ENCODE data around the gene WDFY2. TPM values are rescaled to one million over a fixed set of nuclear protein-coding genes. Genes with fewer than 3 reads are reported as not detected.
A peak's percentile ranks its signal among the peaks of the same experiment; 100 is the strongest.

Gene WDFY2
- total and polyA plus RNA-seq, 10 of the 15 experiments (the other 5 are each of a cell fraction or from before 2014, with no cell fraction given): 2.1 to 13.0 (median 8.1) TPM

DNA sequence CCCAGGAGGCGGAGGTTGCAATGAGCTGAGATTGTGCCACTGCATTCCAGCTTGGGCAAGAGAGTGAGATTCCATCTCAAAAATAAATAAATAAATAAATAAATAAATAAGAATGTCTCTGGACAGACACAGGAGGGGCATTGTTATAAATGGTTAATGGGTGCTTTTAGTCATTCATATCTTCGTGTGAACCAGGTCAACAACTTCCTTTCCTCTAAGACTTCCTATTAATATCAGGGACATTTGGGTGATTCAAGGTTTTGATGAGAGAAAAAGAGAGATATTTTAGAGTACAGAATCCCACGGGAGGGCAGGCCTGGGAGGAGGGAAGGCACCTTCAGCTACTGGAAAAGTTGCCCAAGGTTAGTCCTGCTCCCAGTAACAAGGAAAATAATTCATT lies 195.8 kb downstream of the WDFY2 start:
- TF ChIP-seq TCF3 (IDR thresholded peaks at IDR 0.05; ENCODE audit: borderline replicate concordance, insufficient read depth, low read depth, low read length): no peak
- TF ChIP-seq MXI1 (IDR thresholded peaks at IDR 0.05; ENCODE audit: low read depth, low read length): no peak
- TF ChIP-seq CHD1 (IDR thresholded peaks at IDR 0.05; ENCODE audit: low read depth, low read length): no peak
- no TSS peak for BruUV-seq (replicated peaks)
- Histone ChIP-seq H3K4me3 (no peak overlapping the region), H3K4me1 (ENCODE audit: control insufficient read depth, insufficient read depth, low read length) (peaks cover 5% of the 10 kb centered on the region; the same call in 1 of the 2 replicates), H3K27ac (ENCODE audit: control insufficient read depth, insufficient read depth) (no peak overlapping the region), H3K27me3 (replicated peaks in 1 of 2; ENCODE audit: control insufficient read depth in 2 of 2, insufficient read depth in 2 of 2, low read length in 1 of 2) (no peaks in the 10 kb centered on the region), H3K79me2 (ENCODE audit: control insufficient read depth, insufficient read depth, low read length) (no peaks in the 10 kb centered on the region), H3K36me3 (ENCODE audit: control insufficient read depth in 2 of 2, insufficient read depth in 2 of 2, low read length in 1 of 2) (no peaks in the 10 kb centered on the region), H3K9me3 (replicated peaks; ENCODE audit: control insufficient read depth, insufficient read depth, low read length) (no peaks in the 10 kb centered on the region), H4K20me1 (ENCODE audit: control insufficient read depth, insufficient read depth) (no peaks in the 10 kb centered on the region), H2AFZ (ENCODE audit: control insufficient read depth, low read depth, low read length) (no peak overlapping the region), H3K9ac (ENCODE audit: control insufficient read depth, insufficient read depth, low read length) (no peak overlapping the region), H3K4me2 (ENCODE audit: control insufficient read depth, insufficient read depth) (no peak overlapping the region)
- ChIA-PET CTCF (interaction anchor here (0.6 to 2.1 kb wide), 10 partner anchors 10 to 366 kb away, joined by 3 to 11 read pairs (median 4); no protein-coding TSS in a partner anchor), POLR2A (interaction anchor here (0.9 kb wide), 1 partner anchor 16 kb away, joined by 3 read pairs; no protein-coding TSS in a partner anchor), RAD21 (ENCODE audit: unreplicated experiment) (interaction anchor here (2.3 kb wide), 1 partner anchor 17 kb away, joined by 9 read pairs; no protein-coding TSS in a partner anchor), SMC1A (ENCODE audit: uncharacterized antibody, unreplicated experiment) (interaction anchor here (1.0 to 2.7 kb wide), 5 partner anchors 14 to 352 kb away, joined by 3 to 13 read pairs (median 6); no protein-coding TSS in a partner anchor)
- WGBS (ENCODE audit: insufficient coverage, insufficient replicate concordance, low lambda C conversion rate, missing lambda C conversion rate): 63% methylated on average over 3 of the region's 3 CpGs
- in situ Hi-C loops (cut with MboI): no loop called here
- intact Hi-C loops (cut with micrococcal nuclease; ENCODE audit: unreplicated experiment): no loop called here
- DNase-seq (ENCODE audit: low read depth, low spot score) (no peak), ATAC-seq (no peak), FAIRE-seq (no peak)

DNA sequence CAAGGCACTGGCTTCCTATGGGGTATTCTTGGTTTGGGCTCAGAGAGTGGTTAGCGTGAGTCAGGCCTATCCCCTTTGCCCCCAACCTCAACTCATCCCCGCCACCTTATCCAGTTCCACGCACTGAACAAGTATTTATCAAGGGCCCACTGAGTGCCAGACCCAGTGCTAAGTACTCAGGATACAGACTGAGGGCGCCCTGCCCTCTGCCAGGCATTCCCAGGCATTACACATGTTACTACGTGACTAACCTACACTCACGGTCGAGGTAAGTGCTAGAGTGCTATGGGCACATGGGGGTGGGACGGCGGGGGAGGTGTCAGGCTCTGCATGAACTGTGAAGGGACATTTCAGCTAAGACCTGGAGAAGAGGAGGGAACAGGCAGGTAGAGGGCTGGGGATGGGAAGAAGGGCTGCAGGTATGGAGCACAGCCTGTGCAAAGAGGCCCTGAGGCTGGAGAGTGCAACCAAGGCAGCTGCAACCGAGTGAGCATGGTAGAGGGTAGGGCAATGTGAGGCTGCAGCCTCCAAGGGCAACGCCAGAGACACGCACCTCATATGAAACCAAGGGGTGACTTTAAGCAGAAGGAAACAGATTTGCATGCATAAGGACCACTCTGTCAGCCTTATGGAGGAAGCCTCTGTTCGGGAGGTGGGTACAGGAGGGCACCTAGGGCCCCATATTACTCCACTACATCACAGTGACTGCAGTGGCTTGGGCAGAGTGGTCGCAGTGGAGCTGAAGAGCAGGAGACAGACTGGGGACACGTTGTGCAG lies 197.2 kb downstream of the WDFY2 start:
- Histone ChIP-seq H4K20me1 (ENCODE audit: control insufficient read depth, insufficient read depth) (no peaks in the 10 kb centered on the region), H3K9me3 (replicated peaks; ENCODE audit: control insufficient read depth, insufficient read depth, low read length) (no peaks in the 10 kb centered on the region), H3K27ac (ENCODE audit: control insufficient read depth, insufficient read depth) (no peak overlapping the region), H3K4me2 (ENCODE audit: control insufficient read depth, insufficient read depth) (no peak overlapping the region), H3K27me3 (replicated peaks in 1 of 2; ENCODE audit: control insufficient read depth in 2 of 2, insufficient read depth in 2 of 2, low read length in 1 of 2) (no peaks in the 10 kb centered on the region), H3K4me3 (no peak overlapping the region), H2AFZ (ENCODE audit: control insufficient read depth, low read depth, low read length) (peak overlapping the region; percentile 31; the same call in 1 of the 2 replicates), H3K79me2 (ENCODE audit: control insufficient read depth, insufficient read depth, low read length) (no peaks in the 10 kb centered on the region), H3K9ac (ENCODE audit: control insufficient read depth, insufficient read depth, low read length) (no peak overlapping the region), H3K36me3 (ENCODE audit: control insufficient read depth in 2 of 2, insufficient read depth in 2 of 2, low read length in 1 of 2) (no peaks in the 10 kb centered on the region), H3K4me1 (ENCODE audit: control insufficient read depth, insufficient read depth, low read length) (peaks cover 5% of the 10 kb centered on the region; the same call in 1 of the 2 replicates)
- FAIRE-seq (peak; percentile 56), ATAC-seq (peak; percentile 86), DNase-seq (ENCODE audit: low read depth, low spot score) (no peak)
- no TSS peak for BruUV-seq (replicated peaks)
- in situ Hi-C loops (cut with MboI) (no loop called here), intact Hi-C loops (cut with micrococcal nuclease; ENCODE audit: unreplicated experiment) (no loop called here)
- ChIA-PET SMC1A (ENCODE audit: uncharacterized antibody, unreplicated experiment) (interaction anchor here (0.7 to 2.7 kb wide), 11 partner anchors 13 to 353 kb away, joined by 3 to 13 read pairs (median 4); partner anchors contain the start of gene INTS6), POLR2A (interaction anchor here (0.9 kb wide), 1 partner anchor 17 kb away, joined by 3 read pairs; no protein-coding TSS in a partner anchor), RAD21 (ENCODE audit: unreplicated experiment) (interaction anchor here (1.0 to 2.3 kb wide), 6 partner anchors 16 to 656 kb away, joined by 3 to 9 read pairs (median 4); no protein-coding TSS in a partner anchor), CTCF (interaction anchor here (0.6 to 3.5 kb wide), 17 partner anchors 17 to 495 kb away, joined by 3 to 14 read pairs (median 3); no protein-coding TSS in a partner anchor)
- WGBS (ENCODE audit: insufficient coverage, insufficient replicate concordance, low lambda C conversion rate, missing lambda C conversion rate): 56% methylated on average over 15 of the region's 15 CpGs
- TF ChIP-seq ZNF274 (IDR thresholded peaks at IDR 0.05; ENCODE audit: insufficient read depth, insufficient read length): no peak
- TF ChIP-seq HDAC6 (IDR thresholded peaks at IDR 0.05; ENCODE audit: unreplicated experiment): no peak
- TF ChIP-seq SMC3 (IDR thresholded peaks at IDR 0.05; ENCODE audit: borderline replicate concordance, low read length): peak; percentile 50
- TF ChIP-seq, protein P1, sequence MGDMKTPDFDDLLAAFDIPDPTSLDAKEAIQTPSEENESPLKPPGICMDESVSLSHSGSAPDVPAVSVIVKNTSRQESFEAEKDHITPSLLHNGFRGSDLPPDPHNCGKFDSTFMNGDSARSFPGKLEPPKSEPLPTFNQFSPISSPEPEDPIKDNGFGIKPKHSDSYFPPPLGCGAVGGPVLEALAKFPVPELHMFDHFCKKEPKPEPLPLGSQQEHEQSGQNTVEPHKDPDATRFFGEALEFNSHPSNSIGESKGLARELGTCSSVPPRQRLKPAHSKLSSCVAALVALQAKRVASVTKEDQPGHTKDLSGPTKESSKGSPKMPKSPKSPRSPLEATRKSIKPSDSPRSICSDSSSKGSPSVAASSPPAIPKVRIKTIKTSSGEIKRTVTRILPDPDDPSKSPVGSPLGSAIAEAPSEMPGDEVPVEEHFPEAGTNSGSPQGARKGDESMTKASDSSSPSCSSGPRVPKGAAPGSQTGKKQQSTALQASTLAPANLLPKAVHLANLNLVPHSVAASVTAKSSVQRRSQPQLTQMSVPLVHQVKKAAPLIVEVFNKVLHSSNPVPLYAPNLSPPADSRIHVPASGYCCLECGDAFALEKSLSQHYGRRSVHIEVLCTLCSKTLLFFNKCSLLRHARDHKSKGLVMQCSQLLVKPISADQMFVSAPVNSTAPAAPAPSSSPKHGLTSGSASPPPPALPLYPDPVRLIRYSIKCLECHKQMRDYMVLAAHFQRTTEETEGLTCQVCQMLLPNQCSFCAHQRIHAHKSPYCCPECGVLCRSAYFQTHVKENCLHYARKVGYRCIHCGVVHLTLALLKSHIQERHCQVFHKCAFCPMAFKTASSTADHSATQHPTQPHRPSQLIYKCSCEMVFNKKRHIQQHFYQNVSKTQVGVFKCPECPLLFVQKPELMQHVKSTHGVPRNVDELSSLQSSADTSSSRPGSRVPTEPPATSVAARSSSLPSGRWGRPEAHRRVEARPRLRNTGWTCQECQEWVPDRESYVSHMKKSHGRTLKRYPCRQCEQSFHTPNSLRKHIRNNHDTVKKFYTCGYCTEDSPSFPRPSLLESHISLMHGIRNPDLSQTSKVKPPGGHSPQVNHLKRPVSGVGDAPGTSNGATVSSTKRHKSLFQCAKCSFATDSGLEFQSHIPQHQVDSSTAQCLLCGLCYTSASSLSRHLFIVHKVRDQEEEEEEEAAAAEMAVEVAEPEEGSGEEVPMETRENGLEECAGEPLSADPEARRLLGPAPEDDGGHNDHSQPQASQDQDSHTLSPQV (IDR thresholded peaks at IDR 0.05): no peak
- TF ChIP-seq MTA3 (IDR thresholded peaks at IDR 0.05; ENCODE audit: borderline replicate concordance, low read length): no peak
- TF ChIP-seq FOS (IDR thresholded peaks at IDR 0.05; ENCODE audit: borderline replicate concordance, extremely low read depth, insufficient read length): no peak
- TF ChIP-seq MYB (IDR thresholded peaks at IDR 0.05; ENCODE audit: borderline replicate concordance, low read depth, low read length): no peak
- TF ChIP-seq POLR2AphosphoS2 (IDR thresholded peaks at IDR 0.05; ENCODE audit: low read depth, low read length): no peak

All from GM12878 (cell line).